Fibroblast of villous mesenchyme (primary cell): Measurements from ENCODE around the gene KRTAP10-9. TPM values are rescaled to one million over a fixed set of nuclear protein-coding genes. Genes with fewer than 3 reads are reported as not detected.

Experiments
- DNase-seq: peaks from one replicate; pipeline ENCODE4 v3.0.0-alpha.2; 2010; ENCODE audit warnings: low read depth
- H3K4me3 ChIP-seq: 2 replicates; pipeline ENCODE4 v1.5.1; 2011; ENCODE audit warnings: low read depth, mild to moderate bottlenecking, low read length
- CTCF ChIP-seq: IDR thresholded peaks from 2 replicates; pipeline ENCODE4 v1.5.1; 2012; ENCODE audit warnings: low read depth, mild to moderate bottlenecking, low read length; ENCODE audit not compliant: insufficient read depth
- total RNA-seq: library from RNA; depleted of rRNA; stranded (reverse); fragments of >200 nt; gene quantifications from 2 replicates; pipeline ENCODE4 v1.2.3, GENCODE V29; 2012

Gene KRTAP10-9
- total RNA-seq, 1 donor, result not detected

- no peak for DNase-seq
- no peak overlapping the region for H3K4me3 ChIP-seq
- TF ChIP-seq CTCF, result no peak
Measured at GRCh38 chr21:44664691-44665090, 37.8 kb downstream of the KRTAP10-9 start.

- no peak for DNase-seq
- H3K4me3 ChIP-seq, result no peak within 1 kb of the TSS
- no peak for TF ChIP-seq CTCF
Measured at GRCh38 chr21:44666401-44667320, 39.8 kb downstream of the KRTAP10-9 start, which contains the start of gene KRTAP12-2. TSS of gene KRTAP12-2 (minus strand) at chr21:44666927. CDS start at chr21:44666886, 41 bp downstream.

GRCh38 chr21:44667612-44668011 is 40.7 kb downstream of the KRTAP10-9 start:
- DNase-seq, result no peak
- H3K4me3 ChIP-seq, result no peak overlapping the region
- TF ChIP-seq CTCF, result no peak

DNA sequence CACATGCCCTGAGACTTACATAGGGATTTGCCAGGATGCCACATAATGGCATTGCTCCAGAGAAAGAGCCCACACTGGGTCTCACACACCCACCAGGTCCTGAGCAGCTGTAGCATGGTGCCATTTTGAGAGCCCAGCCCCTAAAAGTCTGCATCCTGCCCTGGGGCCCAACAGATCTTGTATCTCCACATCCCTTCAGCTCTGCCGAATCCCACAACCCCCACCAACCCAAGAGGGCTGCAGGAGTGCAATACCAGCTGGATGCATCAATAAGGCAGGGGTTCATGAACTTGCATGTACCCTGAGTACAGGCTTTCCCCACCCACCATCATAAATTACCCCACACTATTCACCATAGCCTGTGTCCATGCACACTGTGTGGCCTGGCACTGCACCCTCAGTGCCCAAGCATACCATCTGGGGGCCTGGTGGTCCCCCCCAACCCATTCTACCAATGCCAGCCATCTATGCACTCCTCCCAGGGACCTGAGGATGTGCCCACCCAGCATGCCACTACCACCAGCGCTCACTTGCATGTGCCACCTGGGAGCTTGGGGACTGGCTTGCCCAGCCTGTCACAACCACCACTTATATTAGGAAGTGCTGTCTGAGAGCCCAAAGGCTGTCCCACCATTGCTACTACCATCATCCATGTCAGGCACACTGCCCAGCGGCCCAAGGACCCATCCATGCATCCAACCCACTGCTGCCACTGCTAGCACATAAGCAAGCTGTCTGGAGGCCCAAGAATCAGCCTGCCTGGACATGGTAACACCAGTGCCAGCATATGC is 43.9 kb downstream of the KRTAP10-9 start:
- DNase-seq, result no peak
- TF ChIP-seq CTCF, result no peak
- no peak overlapping the region for H3K4me3 ChIP-seq

- TF ChIP-seq CTCF, result no peak
- no peak overlapping the region for H3K4me3 ChIP-seq
- no peak for DNase-seq
Measured at GRCh38 chr21:44671911-44672310, 45.0 kb downstream of the KRTAP10-9 start.

GRCh38 chr21:44677881-44678280 is 51.0 kb downstream of the KRTAP10-9 start:
- no peak for DNase-seq
- no peak overlapping the region for H3K4me3 ChIP-seq
- no peak for TF ChIP-seq CTCF

Other genes starting within 250 kb of the KRTAP10-9 start
- under 0.01 and 0.64 TPM in 2 replicates for gene LRRC3, start 171.6 kb upstream of the KRTAP10-9 start, total RNA-seq
- gene KRTAP10-1, start 86.9 kb upstream of the KRTAP10-9 start, total RNA-seq, result not detected in 2 replicates
- not detected in 2 replicates for gene KRTAP10-2, start 75.6 kb upstream of the KRTAP10-9 start, total RNA-seq
- gene KRTAP10-3, start 68.3 kb upstream of the KRTAP10-9 start, total RNA-seq, result not detected in 2 replicates
- not detected in 2 replicates for gene KRTAP10-4, start 53.4 kb upstream of the KRTAP10-9 start, total RNA-seq
- gene KRTAP10-5, start 46.5 kb upstream of the KRTAP10-9 start, total RNA-seq, result not detected in 2 replicates
- not detected in 2 replicates for gene KRTAP10-6, start 34.6 kb upstream of the KRTAP10-9 start, total RNA-seq
- not detected in 2 replicates for gene KRTAP10-7, start 26.5 kb upstream of the KRTAP10-9 start, total RNA-seq
- not detected in 2 replicates for gene KRTAP10-8, start 15.0 kb upstream of the KRTAP10-9 start, total RNA-seq
- gene KRTAP10-10, start 10.3 kb downstream of the KRTAP10-9 start, total RNA-seq, result not detected in 2 replicates
- gene KRTAP10-11, start 19.3 kb downstream of the KRTAP10-9 start, total RNA-seq, result not detected in 2 replicates
- gene KRTAP12-4, start 27.6 kb downstream of the KRTAP10-9 start, total RNA-seq, result not detected in 2 replicates
- not detected in 2 replicates for gene KRTAP12-3, start 30.8 kb downstream of the KRTAP10-9 start, total RNA-seq
- not detected in 2 replicates for gene KRTAP12-2, start 39.8 kb downstream of the KRTAP10-9 start, total RNA-seq
- not detected in 2 replicates for gene KRTAP12-1, start 55.1 kb downstream of the KRTAP10-9 start, total RNA-seq
- not detected in 2 replicates for gene KRTAP10-12, start 70.1 kb downstream of the KRTAP10-9 start, total RNA-seq
- under 0.01 TPM in 1 of 2 replicates, not detected in the other for gene TSPEAR, start 84.5 kb downstream of the KRTAP10-9 start, total RNA-seq
- 86.7 and 88.5 TPM in 2 replicates for gene UBE2G2, start 174.7 kb downstream of the KRTAP10-9 start, total RNA-seq
- 81.5 and 102 TPM in 2 replicates for gene SUMO3, start 191.0 kb downstream of the KRTAP10-9 start, total RNA-seq
- 201 and 245 TPM in 2 replicates for gene PTTG1IP, start 246.6 kb downstream of the KRTAP10-9 start, total RNA-seq